ENCODE data around the gene HADH.

The HADH gene

DNA sequence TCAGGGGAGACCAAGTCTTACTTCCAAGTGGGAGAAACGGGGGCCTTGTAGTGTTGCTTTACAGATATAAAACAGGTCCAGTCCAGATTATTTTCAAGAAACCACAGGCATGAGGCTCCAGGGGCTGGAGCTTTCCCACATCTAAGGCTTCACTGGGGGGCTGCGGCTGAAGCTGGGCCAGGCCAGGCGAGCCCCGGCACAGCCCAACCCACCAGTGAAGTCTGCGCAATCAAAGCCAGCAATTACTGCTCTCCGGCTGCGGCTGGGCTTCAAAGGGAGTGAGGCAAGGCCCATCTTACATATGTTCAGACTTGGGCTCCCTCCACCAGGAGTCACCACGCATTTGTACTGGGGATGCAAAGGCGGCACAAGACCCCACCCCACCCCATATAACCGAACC lies 61.7 kb downstream of the HADH start:
- no peaks in the 10 kb centered on the region for H3K4me1 ChIP-seq
- H3K27me3 ChIP-seq: no peaks in the 10 kb centered on the region
- no peaks in the 10 kb centered on the region for H3K36me3 ChIP-seq
- DNase-seq: no peak
- TF ChIP-seq, protein P1, sequence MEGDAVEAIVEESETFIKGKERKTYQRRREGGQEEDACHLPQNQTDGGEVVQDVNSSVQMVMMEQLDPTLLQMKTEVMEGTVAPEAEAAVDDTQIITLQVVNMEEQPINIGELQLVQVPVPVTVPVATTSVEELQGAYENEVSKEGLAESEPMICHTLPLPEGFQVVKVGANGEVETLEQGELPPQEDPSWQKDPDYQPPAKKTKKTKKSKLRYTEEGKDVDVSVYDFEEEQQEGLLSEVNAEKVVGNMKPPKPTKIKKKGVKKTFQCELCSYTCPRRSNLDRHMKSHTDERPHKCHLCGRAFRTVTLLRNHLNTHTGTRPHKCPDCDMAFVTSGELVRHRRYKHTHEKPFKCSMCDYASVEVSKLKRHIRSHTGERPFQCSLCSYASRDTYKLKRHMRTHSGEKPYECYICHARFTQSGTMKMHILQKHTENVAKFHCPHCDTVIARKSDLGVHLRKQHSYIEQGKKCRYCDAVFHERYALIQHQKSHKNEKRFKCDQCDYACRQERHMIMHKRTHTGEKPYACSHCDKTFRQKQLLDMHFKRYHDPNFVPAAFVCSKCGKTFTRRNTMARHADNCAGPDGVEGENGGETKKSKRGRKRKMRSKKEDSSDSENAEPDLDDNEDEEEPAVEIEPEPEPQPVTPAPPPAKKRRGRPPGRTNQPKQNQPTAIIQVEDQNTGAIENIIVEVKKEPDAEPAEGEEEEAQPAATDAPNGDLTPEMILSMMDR (IDR thresholded peaks at IDR 0.05): no peak
- H3K27ac ChIP-seq: no peak overlapping the region
- H3K4me3 ChIP-seq: no peak overlapping the region
- intact Hi-C loops (cut with DNase I; ENCODE audit: low total_unique reads): no loop called here
- H3K9me3 ChIP-seq: no peaks in the 10 kb centered on the region

DNA sequence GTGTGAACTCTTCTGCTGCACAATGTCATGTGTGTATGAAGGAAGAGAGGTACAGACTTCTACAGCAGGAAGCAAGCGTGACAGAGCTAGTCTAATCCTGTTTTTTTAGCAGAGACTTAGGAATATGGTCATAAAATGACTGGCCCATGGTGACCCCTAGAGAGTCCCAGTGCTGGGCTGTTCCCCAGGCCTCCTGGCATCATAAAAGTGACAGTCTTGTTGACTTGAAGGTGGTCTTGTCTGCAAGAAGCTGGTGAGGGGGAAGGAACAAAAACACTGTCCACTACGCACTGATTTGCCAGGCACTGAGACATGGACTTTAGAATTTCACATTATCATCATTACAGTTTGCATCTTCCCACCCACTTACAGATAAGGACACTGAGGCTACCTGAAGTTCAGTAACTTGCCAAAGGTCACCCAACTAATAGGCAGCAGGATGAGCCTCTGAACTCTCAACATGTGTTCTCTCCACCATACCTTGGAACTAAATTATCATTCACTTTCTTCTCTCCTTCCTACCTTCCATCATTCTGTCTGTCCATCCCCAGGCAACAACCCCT lies 63.0 kb downstream of the HADH start:
- no peak for DNase-seq
- Histone ChIP-seq H3K4me3 (no peak overlapping the region), H3K27me3 (no peaks in the 10 kb centered on the region), H3K36me3 (no peaks in the 10 kb centered on the region), H3K9me3 (no peaks in the 10 kb centered on the region), H3K27ac (no peak overlapping the region), H3K4me1 (no peaks in the 10 kb centered on the region)
- TF ChIP-seq, protein P1 (IDR thresholded peaks at IDR 0.05): no peak
- intact Hi-C loops (cut with DNase I; ENCODE audit: low total_unique reads): no loop called here

DNA sequence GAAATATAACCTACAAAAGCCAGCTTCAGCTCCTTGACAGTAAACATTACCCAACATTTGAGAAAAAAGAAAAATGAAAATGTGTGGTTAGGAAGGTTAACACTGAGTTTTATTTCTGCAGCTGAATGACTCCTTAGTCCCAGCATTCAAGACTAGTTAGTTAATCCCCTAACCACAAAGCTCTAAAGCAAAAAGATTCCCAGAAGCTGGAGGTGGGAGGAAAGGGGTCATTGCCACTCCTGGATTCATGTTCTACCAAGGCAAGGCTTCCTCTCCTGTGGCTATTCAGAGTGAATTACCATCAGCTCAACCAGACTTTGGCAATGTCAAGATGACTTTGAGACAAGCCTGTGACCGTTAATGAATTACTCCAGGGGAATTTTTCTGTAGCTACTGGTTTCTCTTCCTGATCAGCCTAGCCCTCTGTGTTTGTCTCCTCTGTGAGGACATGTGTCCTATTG lies 63.6 kb downstream of the HADH start:
- Histone ChIP-seq H3K36me3 (no peaks in the 10 kb centered on the region), H3K4me1 (no peaks in the 10 kb centered on the region), H3K4me3 (no peak overlapping the region), H3K27me3 (no peaks in the 10 kb centered on the region), H3K9me3 (no peaks in the 10 kb centered on the region), H3K27ac (no peak overlapping the region)
- intact Hi-C loops (cut with DNase I; ENCODE audit: low total_unique reads): no loop called here
- DNase-seq: no peak
- TF ChIP-seq, protein P1 (IDR thresholded peaks at IDR 0.05): no peak

DNA sequence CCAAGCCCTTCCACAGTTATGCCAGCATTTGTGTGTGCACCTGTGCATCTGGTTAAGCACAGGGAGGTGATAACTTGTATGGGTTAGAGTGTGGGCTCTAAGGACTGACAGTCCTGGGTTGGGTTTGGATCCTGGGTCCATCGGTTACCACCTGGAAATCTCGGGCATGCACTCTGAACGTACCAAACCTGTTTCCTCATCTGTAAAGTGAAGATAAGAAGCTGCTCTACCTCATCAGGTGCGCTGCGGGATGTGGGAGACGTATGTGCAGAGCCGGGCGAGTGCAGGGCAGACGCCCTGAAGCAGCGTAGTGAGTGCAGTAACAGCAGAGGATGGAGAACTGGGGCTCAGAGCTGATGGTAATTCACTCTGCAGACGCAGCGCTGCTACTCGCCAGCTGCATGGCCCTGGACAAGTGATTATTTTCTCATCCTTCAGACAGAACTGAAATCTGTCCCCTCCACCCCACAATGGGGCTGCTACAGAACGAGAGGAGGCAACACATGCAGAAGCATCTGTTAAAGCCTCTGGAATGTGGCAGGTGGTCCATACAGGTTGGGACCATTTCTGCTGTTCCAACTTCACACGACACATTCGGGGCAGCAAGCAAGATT lies 64.4 kb downstream of the HADH start:
- Histone ChIP-seq H3K9me3 (no peaks in the 10 kb centered on the region), H3K27me3 (no peaks in the 10 kb centered on the region), H3K27ac (no peak overlapping the region), H3K4me1 (no peaks in the 10 kb centered on the region), H3K4me3 (no peak overlapping the region), H3K36me3 (no peaks in the 10 kb centered on the region)
- TF ChIP-seq, protein P1 (IDR thresholded peaks at IDR 0.05): no peak
- intact Hi-C loops (cut with DNase I; ENCODE audit: low total_unique reads): no loop called here
- no peak for DNase-seq

DNA sequence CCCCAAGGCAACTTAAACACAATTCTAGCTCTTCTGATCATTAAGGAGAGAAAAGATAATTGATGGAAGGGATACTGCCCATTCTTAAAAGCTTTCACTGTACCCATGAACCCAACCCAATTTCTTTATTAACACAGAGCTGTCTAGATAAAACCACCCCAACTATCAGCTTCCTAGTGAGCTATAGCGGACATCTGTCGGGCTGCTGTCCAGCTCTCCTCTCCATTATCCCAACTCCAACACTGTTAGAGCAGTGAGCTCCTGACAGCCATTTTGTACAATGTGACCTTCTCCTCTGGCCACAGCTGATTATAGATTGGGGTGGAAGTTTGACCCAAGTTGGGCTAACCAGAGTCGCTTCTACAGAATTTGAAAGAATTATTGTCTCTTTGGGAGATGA lies 66.1 kb downstream of the HADH start:
- Histone ChIP-seq H3K27ac (no peak overlapping the region), H3K4me3 (no peak overlapping the region), H3K36me3 (no peaks in the 10 kb centered on the region), H3K27me3 (peaks cover 0 to 3% of the 10 kb centered on the region in 2 donors), H3K9me3 (no peaks in the 10 kb centered on the region), H3K4me1 (no peaks in the 10 kb centered on the region)
- TF ChIP-seq, protein P1 (IDR thresholded peaks at IDR 0.05): no peak
- DNase-seq: no peak
- intact Hi-C loops (cut with DNase I; ENCODE audit: low total_unique reads): no loop called here

Measured in tibial artery (tissue), 4 donors.